HL-60 (cell line): ENCODE data around the gene CCSER1.

Experiments used
- DNase-seq, 2 experiments: peaks; one replicate each; pipeline ENCODE4 v3.0.0-alpha.2; 2010 to 2020; ENCODE audit warnings: low read depth in 1 of 2, low spot score in 1 of 2
- H3K27ac ChIP-seq: fragments of 250-450 bp; sonication (Bioruptor Pico); replicated peaks from 2 replicates; pipeline ENCODE4 v1.5.1; 2020; ENCODE audit warnings: mild to moderate bottlenecking, moderate library complexity
- H3K27me3 ChIP-seq: fragments of 250-450 bp; sonication (Bioruptor Pico); 2 replicates; pipeline ENCODE4 v1.5.1; 2021; ENCODE audit warnings: mild to moderate bottlenecking, moderate library complexity; ENCODE audit not compliant: insufficient read depth, poor library complexity, severe bottlenecking
- H3K4me3 ChIP-seq: replicated peaks from 2 replicates; pipeline ENCODE4 v1.5.1; 2011; ENCODE audit warnings: mild to moderate bottlenecking, control low read depth, low read length; ENCODE audit not compliant: insufficient read depth
- CTCF ChIP-seq: IDR thresholded peaks from one replicate; pipeline ENCODE4 v1.5.1; 2011; ENCODE audit warnings: low read length, control low read depth, inconsistent platforms; ENCODE audit not compliant: insufficient read depth
- GABPA ChIP-seq: IDR thresholded peaks from 2 replicates; pipeline ENCODE4 v1.6.1; 2012; ENCODE audit warnings: low read depth
- POLR2AphosphoS5 ChIP-seq: IDR thresholded peaks from 2 replicates; pipeline ENCODE4 v1.6.1; 2012; ENCODE audit warnings: low read depth
- REST ChIP-seq: IDR thresholded peaks from 2 replicates; pipeline ENCODE4 v1.6.1; 2012; ENCODE audit warnings: low read depth; ENCODE audit not compliant: insufficient replicate concordance
- SPI1 ChIP-seq: IDR thresholded peaks from 2 replicates; pipeline ENCODE4 v1.6.1; 2012; ENCODE audit warnings: low read depth, mild to moderate bottlenecking, borderline replicate concordance

The CCSER1 gene

GRCh38 chr4:91226867-91227266 lies 1099.7 kb downstream of the CCSER1 start:
- Histone ChIP-seq H3K27ac (no peak overlapping the region), H3K4me3 (no peak overlapping the region), H3K27me3 (no peaks in the 10 kb centered on the region)
- DNase-seq, result no peak
- TF ChIP-seq REST (no peak), GABPA (no peak), POLR2AphosphoS5 (no peak), SPI1 (no peak), CTCF (no peak)

GRCh38 chr4:91228659-91229058 lies 1101.5 kb downstream of the CCSER1 start:
- TF ChIP-seq REST (no peak), GABPA (no peak), CTCF (no peak), POLR2AphosphoS5 (no peak), SPI1 (no peak)
- DNase-seq, result no peak

GRCh38 chr4:91233164-91233563 lies 1106.0 kb downstream of the CCSER1 start:
- no peaks in the 10 kb centered on the region for H3K27me3 ChIP-seq
- H3K4me3 ChIP-seq, result no peak overlapping the region
- TF ChIP-seq CTCF (no peak), GABPA (no peak), POLR2AphosphoS5 (no peak), REST (no peak), SPI1 (no peak)
- H3K27ac ChIP-seq, result no peak overlapping the region
- no peak for DNase-seq

More at GRCh38 chr4:91228659-91229058, 1101.5 kb downstream of the CCSER1 start:
- Histone ChIP-seq H3K4me3 (no peak overlapping the region), H3K27me3 (no peaks in the 10 kb centered on the region), H3K27ac (no peak overlapping the region)
